ENCODE measurements around the gene SPDYE2B.
"Not testable (repeated sequence)": the region's sequence is repeated elsewhere in the genome, so short reads cannot be mapped to it uniquely, and the experiment has no call there.

DNA sequence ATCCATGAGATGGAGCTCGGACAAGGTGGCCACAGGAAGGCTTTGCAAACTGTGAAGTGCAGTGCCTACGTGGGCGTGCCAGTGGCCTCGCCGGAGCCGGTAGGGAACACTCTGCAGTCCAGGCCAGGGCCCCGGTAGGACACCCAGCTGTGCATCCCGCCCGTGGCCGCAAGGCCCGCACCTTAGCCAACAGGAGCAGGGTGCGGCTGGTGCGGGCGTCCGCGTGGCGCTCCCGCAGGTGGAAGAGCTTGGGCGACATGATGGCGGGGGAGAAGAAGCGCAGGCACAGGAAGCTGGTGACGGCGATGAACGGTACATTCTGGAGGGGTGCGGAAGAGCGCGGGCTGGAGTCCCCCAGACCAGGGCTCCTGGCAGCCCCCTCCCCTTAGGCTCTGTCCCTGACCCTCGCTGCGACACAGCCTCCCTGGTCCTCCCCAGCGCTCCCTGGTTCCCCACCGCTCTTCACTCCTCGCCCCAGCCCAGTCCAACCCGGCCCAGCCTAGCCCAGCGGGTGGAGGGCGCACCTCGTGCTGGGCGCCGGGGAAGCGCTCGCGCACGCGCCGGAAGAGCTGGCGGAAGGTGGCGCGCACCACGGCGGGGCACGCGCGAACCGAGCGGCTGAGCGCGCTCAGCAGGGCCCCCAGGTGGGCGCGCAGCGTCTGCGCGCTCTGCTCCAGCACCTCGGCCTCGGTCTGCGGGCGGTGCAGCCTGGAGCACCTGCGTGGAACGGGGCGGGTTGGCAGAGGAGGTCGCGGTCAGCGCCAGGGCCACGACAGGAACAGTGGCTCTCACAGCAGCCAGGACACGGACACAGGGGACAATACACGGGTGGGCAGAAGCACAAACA is 39.5 kb downstream of the SPDYE2B start:
- TF ChIP-seq, protein P1, sequence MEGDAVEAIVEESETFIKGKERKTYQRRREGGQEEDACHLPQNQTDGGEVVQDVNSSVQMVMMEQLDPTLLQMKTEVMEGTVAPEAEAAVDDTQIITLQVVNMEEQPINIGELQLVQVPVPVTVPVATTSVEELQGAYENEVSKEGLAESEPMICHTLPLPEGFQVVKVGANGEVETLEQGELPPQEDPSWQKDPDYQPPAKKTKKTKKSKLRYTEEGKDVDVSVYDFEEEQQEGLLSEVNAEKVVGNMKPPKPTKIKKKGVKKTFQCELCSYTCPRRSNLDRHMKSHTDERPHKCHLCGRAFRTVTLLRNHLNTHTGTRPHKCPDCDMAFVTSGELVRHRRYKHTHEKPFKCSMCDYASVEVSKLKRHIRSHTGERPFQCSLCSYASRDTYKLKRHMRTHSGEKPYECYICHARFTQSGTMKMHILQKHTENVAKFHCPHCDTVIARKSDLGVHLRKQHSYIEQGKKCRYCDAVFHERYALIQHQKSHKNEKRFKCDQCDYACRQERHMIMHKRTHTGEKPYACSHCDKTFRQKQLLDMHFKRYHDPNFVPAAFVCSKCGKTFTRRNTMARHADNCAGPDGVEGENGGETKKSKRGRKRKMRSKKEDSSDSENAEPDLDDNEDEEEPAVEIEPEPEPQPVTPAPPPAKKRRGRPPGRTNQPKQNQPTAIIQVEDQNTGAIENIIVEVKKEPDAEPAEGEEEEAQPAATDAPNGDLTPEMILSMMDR (IDR thresholded peaks at IDR 0.05) = not testable (repeated sequence)
- not testable (repeated sequence) for TF ChIP-seq POLR2A (IDR thresholded peaks at IDR 0.05)
